ENCODE measurements around the gene WNT9A.

Gene WNT9A

DNA sequence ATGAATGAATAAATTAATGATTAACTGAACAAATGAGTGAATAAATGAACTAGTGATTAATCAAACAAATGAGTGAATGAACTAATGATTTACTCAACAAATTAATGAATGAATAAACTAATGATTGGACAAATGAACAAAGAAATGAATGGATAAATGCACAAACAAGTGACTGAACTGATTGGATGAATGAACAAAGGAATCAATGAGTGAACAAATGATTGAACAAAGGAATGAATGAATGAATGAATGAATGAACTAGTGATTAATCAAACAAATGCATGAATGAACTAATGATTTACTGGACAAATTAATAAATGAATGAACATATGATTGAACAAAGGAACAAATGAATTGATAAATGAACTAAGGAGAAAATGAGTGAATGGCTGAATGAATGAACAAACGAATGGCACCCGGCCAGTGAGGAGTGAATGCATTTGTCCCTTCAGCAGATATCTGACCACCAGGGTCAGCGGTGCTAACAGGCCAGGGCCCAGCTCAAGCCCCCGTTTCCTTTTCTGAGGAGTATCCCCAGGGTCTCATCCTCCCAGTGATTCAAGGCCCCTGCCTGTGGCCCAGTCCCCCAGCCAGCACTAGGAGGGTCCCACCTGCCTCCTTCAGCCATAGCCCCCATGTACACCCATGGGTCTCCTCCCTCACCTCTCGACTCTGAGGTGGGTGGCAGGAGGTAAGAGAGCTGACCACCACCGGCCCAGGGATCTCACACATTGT is 49.9 kb downstream of the WNT9A start:
- DNase-seq (ENCODE audit: low read depth): no peak

DNA sequence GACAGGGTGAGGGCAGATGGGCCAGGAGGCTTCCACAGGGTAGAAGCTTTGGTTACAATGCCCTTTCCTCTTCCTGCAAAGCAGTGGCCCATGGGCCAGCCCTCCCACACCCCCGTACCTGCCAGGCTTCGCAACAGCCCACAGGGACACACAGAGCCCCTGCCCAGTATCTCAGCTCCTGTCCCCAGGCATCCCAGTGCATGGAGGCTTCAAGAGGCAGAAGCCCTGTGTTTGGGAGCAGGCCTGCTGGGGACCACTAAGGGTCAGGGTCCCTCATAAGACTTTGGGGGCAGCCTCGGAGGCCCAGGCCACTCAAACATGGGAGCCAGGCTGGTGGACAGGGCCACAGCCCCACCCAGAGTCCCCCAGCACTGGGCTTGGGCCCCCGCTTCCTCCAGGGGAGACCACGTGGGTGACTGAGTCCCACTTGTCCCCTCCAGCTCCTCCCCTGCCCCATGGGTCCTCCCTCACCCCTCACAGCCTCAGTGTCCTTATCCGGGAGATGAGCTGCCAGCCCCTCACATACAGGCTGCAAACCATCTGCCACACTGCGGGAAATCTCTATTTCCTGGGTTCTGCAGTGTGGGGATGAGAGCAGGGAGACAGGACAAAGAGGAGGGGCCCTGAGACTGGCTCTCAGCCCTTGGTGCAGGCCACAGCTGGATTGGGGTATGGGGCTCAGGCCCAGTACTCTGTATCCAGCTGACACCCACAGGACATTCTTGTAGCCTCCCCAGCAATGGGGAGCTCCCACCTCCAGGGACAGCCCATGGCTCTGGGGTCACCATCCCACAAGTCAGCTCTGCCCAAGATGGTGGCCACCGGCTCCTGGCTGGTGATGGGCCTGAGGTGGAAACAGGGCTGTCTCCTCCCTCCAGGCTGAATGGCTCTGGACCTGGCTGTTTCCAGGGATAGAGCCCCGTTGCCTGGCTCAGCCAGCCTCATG is 50.7 kb downstream of the WNT9A start:
- no peak for DNase-seq (ENCODE audit: low read depth)

DNA sequence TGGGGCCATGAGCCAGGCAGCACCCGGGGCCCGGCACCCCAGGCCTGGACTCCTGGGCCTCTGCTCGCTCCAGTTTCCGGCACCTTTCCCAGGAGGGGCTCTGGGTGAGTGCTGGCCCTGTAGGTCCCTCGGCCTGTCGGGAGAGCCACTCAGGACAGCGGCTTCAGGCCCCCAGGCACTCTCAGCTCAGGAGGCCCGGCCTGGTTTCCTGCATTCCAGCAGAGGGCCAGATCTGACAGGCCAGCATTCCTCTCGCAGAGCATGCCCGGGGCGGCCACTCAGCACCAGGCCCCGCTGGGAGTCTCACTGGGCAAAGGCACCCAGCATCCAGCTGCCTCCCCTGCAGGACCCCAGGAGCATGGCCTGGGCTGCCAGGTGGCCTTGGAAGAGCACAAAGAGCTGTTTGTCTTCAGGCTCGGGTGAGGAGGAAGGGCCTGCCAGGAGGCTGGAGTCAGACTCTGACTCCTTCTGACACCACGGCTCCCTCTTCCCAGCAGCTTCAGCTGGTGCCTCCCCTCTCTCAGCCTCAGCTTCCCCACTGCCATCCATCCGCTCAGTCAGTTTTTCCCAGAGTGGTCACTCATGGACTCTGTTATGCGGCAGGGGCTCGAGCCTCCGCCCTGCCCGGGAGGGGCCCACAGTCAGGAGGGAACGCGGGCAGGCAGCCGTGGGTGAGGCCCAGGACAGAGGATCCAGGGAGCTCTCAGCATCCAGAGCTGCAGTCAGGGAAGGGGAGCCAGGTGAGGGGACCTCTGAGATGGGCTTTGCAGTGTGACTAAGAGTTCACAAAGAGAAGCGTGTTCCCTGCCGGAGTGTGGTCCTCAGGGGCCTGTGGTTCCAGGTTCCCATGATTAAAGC is 51.7 kb downstream of the WNT9A start:
- DNase-seq (ENCODE audit: low read depth): no peak

DNA sequence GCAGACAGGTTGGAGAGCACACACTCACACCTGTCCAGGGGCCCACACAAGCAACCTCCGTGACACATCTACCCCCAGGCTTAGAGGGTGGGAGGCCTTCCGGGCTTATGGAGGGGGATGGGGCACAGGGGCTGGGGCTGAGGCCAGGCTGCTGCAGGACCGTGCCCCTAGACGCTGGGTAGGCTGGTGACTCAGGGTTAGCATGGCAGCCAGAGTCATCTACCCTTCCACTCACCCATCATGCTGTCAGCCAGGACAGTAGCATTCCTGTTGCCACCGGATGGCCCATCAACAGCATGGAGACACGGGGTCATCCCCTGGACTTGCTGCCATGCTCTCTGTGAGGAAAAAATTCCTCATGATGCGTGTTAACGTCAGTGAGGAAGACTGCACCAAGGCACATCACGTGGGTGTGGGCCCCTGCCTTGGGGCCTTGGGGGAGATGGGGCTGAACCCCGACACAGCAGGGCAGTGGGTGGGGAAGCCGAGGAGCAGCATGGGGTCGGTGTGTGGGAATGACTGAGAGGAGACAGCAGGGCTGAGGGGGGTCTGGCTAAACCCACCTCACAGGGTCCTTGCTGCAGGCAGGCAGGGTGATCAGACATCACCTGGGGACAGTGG is 52.8 kb downstream of the WNT9A start:
- DNase-seq (ENCODE audit: low read depth): no peak

DNA sequence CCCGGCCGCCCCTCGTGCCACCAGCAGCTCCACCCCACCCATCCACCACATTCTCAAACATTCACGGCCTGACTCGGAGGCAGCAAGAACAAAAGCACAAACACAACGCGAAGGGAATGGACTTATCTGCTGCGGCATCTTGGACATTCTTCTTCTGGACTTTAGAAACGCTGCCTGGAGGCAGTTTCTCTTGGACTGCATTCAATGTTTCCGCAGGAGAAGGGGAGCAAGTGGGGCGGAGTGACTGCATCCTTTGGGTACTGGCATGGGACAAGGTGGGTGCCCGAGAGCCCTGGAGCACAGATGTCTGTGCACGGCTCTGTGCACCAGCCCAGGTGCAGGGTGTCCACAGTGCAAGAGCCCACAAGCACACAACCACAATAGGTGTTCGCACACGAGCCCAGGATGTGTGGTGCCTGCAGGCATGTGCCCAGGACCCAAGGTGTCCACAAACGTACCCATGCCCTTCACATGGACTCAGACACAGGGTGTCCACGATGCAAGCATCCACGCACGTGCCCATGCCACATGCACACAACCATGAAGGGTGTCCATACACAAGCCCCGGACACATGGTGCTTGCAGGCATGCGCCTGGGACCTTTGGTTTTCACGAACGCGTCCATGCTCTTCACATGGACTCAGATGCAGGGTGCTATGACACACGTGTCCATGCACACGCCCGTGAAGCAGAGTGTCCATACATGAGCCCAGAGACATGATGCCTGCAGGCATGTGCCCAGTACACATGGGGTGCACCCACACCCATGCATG is 53.6 kb downstream of the WNT9A start:
- no peak for DNase-seq (ENCODE audit: low read depth)

DNA sequence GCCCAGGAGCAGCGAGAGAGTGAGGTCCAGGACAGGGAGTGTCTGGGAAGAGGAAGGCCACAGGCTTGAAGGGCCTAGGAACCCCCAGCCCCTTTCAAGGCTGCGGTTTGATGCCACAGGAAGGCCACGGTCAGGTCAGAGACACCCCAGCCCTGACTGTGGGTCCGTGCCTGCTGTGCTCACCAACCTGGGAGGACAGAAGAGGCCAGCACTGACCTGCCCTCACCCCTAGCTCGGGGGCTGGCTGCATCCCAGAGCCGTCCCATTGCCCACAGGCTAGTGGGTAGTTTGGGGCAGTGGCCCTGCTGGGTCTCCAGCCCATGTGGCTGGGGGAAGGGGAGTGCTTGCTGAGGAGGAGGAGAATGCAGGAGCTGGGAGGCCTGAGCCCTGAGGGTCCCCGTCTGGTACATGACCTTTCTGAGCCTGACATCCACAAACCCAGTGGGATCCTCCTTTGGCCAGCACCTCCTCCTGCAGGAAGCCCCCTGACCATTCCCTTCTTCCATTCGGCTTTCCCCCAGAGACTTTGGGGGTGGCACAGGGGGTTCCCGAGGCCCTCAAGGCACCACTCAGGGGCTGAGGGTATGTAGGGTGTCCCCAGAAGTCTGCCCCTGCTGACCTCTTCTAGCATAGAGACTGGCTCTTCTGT is 54.3 kb downstream of the WNT9A start:
- DNase-seq (ENCODE audit: low read depth): no peak

DNA sequence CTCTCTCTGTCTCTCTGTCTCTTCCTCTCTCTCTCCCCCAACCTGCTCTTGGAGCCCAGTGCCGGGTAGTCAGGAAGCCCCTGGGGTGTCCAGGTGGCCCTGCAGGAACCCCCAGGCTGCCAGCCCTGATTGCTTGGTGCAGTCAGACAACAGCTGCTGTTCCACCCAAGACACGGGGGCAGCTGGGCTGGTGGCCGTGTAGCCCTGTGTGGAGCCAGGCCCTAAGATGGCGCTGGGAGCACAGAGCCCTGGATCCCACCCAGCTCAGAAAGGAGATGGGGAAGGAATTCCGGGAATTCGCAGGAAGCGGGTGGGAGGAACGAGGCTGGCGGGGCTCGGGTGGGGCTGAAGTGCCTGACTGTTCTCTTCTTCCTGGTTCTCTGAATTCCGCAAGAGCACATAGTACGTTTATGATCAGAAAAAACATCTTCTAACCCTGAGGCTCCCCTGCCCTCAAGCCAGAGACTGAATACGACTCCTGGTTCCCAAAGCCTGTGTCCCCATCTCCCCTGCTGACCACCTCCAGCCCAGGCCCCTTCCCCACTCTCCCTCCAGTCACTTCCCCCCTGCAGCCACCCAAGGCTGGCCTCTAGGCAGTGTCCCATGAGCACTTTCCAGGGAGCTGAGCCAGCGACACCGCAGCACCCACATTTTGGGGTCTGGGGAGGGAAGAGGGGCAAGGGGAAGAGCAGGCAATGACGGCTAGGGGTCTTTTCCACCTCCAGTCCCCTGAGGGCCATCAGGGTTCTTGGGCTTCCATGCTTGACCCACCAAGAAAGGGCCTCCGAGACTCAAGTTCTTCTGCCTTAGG is 55.0 kb downstream of the WNT9A start:
- no peak for DNase-seq (ENCODE audit: low read depth)

DNA sequence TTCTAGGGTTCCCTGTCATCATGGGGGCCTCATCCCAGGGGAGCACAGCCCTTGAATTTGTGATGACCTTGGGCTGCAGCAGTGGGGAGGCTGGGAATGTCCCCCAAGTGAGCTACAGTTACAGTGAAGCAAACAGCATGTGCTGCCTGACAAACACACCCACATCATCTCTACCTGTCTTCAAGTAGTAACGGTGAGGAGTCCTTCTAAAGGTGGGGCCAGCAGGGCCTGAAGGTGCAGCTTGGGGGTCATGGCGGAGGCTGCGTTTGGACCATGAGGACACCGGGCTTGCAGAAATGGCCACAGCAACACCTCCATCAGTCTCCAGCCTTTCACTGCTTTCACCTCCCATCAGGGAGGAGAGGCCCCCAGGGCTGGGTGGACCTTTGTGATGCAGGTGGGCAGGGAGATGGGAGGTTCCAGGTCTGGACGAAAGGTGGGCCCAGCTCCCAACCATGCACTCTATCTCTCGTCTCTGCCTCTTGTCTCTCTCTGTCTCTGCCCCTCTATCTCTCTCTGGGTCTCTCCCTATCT is 55.7 kb downstream of the WNT9A start:
- no peak for DNase-seq (ENCODE audit: low read depth)

DNA sequence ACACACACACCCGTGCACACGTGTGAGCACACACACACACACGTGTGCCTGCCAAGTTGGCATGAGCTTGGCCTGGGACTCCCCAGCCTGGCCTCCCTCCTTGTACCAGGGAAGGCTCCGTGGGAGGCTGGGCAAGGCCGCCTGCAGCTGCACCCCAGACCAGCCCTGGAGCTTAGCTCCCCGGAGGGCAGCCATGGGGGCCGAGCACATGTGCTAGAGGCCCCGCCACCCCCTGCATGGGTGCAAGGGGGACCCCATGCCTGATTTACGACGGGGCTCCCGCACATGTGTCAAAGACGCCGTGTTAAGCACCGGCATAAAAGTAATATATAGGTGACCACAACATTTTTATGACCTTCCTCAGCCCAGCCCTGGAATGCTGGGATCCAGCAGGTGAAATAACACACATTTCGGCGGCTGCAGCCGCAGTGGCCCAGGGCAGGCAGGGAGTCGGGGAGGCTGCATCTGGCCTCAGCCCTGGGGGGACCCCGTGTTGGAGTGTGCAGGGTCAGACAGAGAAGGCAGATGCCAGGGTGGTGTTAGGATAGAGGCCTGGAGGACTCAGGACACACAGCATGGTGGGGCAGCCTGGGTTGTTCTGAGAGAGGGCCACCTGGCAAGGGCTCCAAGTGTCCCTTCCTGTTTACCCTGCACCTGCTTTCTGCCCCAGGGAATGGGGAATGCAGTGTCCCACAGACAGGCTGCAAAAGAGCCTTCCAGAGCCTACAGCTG is 56.3 kb downstream of the WNT9A start:
- no peak for DNase-seq (ENCODE audit: low read depth)

DNA sequence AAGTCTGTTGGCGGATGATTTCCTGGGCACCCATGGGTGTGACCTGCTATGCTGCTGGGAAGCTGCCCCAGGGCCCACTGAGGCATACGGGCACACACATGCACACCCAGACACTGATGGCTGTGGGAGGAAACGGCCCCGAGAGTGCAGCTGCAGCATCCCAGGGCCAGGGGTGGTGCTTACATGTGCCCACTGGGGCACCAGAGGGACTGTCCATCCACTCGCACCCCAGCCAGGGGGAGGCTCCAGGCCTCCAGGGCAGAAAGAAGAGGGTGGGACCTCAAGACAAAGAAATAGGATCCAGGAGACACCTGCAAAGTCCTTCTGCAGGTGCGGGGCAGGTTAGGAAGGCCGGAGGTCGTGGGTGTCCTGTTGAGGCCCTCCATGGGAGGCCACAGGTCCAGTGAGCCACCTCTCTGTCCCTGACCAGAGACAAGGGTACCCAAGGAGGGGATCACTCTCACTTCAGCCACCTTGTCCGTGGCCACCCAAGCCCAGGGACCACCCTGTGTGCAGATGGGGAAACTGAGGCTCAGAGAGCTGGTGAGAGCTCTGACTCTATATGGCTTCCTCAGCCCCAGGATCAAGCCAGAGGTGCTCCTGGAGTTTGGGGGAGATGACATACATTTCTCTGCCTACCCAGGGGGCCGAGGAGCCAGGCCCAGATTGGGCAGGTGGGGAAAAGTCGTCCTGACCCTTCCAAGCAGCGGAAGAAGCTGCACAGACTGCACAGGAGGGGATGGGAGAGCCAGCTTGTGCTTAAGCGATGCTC is 57.1 kb downstream of the WNT9A start:
- no peak for DNase-seq (ENCODE audit: low read depth)

DNA sequence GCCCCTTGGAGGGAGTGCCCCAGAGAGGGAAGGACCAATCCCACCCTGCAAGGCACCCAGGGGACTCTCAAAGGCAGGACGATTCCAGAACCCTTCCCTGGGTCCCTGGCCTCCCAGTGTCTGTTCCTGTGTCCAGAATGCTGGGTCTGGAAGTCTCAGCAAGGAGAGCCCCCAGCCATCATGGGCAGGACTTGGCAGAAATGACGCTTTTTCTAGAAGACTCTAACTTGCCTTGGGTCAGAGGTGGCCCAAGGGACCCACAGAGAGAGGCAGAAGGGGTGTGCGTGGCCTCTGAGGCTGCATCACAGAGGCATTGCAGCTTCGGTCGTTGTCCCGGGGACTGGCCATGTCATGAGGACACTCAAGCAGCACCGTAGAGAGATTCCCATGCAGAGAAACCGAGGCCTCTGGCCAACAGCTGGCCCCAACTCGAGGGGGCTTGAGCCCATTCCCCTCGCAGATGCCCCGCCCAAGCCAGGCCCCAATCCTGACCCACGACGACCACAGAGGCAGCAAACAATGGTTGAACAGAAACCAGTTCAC is 57.8 kb downstream of the WNT9A start:
- no peak for DNase-seq (ENCODE audit: low read depth)

DNA sequence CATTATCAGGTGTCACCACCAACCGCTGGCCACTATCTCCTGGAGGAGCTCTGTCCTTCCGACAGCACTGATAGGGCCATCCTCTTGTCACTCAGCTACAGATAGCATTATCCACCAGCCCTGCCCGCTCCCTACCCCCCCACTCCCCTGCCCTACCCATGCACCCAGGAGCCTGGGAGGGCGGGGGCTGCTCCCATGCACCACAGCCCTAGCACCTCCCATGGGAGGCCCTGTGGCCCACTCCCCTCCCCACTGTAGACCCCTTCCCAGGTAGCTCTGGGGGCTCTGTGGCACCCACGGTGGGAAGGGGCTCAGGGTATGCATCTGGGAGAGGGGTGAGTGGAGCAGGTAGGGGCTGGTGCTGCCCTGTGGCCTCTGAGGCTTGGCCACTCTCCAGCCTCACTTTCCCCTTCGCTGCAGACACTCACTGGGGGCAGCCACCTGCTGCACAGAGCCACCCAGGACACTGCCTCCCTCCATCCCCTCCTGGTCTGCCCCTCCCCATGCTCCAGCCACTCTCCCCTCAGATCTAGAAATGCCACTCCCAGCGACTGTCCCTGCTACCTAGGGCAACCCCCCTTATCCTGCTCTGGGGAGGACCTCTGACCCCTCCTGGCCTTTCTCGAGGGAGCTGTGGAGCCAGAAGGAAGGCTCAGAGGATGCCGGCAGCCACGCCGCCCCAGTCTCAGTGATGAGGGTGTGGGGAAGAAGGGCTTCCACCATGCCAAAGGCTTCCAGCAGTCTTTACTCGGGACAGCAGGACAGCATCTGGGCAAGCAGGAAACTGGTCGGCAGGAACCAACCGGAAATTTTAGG is 58.5 kb downstream of the WNT9A start:
- no peak for DNase-seq (ENCODE audit: low read depth)

DNA sequence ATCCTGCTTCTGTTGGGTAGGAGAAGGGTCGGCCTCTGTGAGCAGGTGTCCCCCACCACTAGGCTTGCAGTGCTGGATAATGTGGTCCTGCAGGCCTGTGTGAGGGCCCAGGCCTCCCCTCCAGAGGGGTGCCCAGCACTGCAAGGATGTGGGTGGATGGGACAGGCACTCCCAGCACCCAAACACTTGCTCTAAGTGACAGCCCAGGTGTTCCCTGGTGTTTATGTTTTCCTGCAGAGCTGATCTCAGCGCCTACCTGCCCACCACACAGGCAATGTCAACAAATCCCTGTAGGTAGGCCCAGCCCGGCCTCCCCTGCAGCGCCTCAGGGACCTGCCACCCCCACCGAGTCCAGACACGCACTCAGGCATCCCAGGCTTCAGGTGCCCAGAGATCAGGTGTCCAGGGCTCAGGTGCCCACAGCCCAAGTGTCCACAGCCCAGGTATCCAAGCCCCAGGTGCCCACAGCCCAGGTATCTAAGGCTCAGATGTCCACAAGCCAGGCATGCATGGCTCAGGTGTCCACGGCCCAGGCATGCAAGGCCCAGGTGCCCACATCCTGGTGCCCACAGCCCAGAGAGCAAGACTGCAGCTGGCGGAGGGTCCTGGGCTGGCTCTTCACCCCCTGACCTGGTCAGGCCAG is 59.2 kb downstream of the WNT9A start:
- no peak for DNase-seq (ENCODE audit: low read depth)

DNA sequence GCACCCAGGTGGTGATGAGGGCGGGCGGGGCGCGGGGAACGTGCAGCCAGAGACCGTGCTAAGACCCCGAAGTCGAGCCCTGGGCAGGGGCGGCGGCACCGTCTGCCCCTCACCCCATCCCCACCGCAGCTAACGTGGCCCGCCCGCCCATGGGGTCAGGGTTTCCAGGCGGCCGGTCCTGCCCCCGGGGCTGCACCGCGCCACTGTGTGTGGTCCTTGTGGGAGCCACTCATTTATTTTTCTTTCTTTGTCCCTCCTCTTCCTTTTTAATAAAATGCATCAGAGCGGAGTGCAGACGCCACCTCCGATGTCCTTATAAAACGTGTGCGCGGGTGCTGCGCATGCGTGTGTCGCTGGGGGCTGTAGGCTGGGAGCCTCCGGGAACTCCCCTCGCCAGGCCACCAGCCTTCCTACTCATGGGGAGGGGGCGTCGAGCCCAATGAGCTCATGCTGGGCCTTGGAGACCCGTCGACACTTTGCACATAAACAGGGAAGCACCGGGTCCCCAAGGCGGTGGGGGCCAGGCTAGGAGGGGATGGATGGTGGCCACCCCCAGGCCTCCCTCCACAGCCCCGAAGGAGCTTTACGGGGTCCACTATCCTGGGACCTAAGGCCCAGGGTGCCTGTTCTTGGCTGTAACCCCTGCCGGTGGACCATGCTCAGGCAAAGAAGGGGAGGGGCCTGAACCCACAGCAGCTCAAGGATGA is 59.9 kb downstream of the WNT9A start:
- no peak for DNase-seq (ENCODE audit: low read depth)

DNA sequence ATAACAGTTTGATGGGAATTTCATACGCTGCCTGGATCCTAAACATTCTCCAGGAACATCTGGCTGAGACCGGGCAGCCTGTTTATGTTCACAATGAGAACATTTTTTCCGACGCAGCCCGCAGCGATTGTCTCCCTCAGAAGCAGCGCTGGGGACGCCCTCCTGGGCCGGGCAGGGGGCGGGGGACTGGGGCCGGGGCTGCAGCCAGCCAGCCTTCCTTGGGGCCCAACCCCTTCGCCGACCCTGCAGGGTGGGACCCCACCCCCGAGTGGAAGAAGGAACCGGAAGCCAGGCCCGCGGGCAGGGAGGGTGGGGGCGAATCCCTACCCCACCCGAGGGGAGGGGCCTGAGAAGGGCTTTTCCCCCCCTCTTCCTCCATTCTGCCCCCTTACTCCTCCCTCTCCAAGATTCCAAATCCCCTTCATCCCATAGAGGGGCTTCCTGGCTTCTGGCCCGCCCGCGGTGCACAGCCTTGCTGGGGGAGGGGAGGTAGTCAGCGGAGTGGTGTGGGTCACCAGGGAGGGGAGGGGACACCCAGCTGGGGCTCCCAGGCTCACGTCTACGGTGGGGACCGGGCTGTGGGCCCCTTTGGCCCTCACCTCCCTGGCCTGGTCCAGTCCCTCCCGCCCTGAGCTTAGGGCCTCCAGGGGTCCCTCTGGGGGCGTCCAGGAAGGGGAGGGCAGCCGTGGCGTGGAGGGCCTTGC is 60.6 kb downstream of the WNT9A start:
- no peak for DNase-seq (ENCODE audit: low read depth)

All from GM04503 (cell line).